HCT116 (cell line): Measurements from ENCODE around the gene KLK1. TPM values are rescaled to one million over a fixed set of nuclear protein-coding genes. Genes with fewer than 3 reads are reported as not detected.
A peak's percentile ranks its signal among the peaks of the same experiment; 100 is the strongest.

Experiments used
- ATAC-seq: fragments of 200-7000 bp; cut with Tn5 transposase; 2 replicates; pipeline ENCODE4 v1.9.1; 2020; ENCODE audit warnings: mild to moderate bottlenecking, moderate library complexity
- Bru-seq: library from RNA; stranded (reverse); fragments of 400-500 nt; gene quantifications from one replicate; lab custom pipeline; 2021; lab: Mats Ljungman, UMichigan
- BruChase-seq, 2 experiments: library from RNA; stranded (reverse); fragments of 400-500 nt; gene quantifications; one replicate each; lab custom pipeline; 2021; lab: Mats Ljungman, UMichigan
- BruUV-seq: library from RNA; stranded (reverse); fragments of 400-500 nt; replicated peaks from 2 replicates; lab custom pipeline; 2021; lab: Mats Ljungman, UMichigan
- CTCF ChIA-PET: fragments of 300-600 bp; sonication (Branson Sonifier 250); formaldehyde crosslinking; loops from one replicate; lab custom pipeline; 2021; ENCODE audit warnings: antibody characterized with exemption; lab: Charles Lee
- POLR2A ChIA-PET: fragments of 300-600, 350-600 bp; sonication (Branson Sonifier 250); formaldehyde crosslinking; loops from one replicate; lab custom pipeline; 2021; ENCODE audit warnings: antibody characterized with exemption; lab: Charles Lee
- RAD21 ChIA-PET, 2 experiments: fragments of 300-600 bp; sonication (Branson Sonifier 250); formaldehyde crosslinking; loops; one replicate each; lab custom pipeline; 2023; ENCODE audit warnings: low total read pairs in 2 of 2; ENCODE audit not compliant: uncharacterized antibody in 2 of 2, unreplicated experiment in 2 of 2, low non-redundant PET in 1 of 2; lab: Charles Lee
- DNase-seq: peaks from one replicate; pipeline ENCODE4 v3.0.0-alpha.2; 2010; ENCODE audit warnings: low read depth, low spot score
- H2AFZ ChIP-seq: fragments of 200-600 bp; shearing (Covaris generic), sonication (generic); 2 replicates; pipeline ENCODE4 v1.6.1; 2017; ENCODE audit warnings: low read depth, mixed run types, mixed read lengths, antibody characterized with exemption, low read length; ENCODE audit not compliant: poor library complexity, severe bottlenecking
- H3K27ac ChIP-seq: 2 replicates; pipeline ENCODE4 v1.5.1; 2012; ENCODE audit warnings: low read depth, low read length
- H3K27me3 ChIP-seq: fragments of 200-600 bp; sonication (generic); 2 replicates; pipeline ENCODE4 v1.6.1; 2016; ENCODE audit warnings: mixed run types, low read length, mixed read lengths; ENCODE audit not compliant: insufficient read depth
- H3K36me3 ChIP-seq, 2 experiments: fragments of 200-500 bp in 1 of 2; fragments of 200-600 bp in 1 of 2; sonication (Bioruptor generic) in 1 of 2; sonication (generic) in 1 of 2; 2 replicates each; pipeline versions ENCODE4 v1.5.1 to v1.6.1; 2014 to 2016; ENCODE audit warnings: low read length in 2 of 2, inconsistent platforms in 1 of 2, mixed read lengths in 1 of 2, mixed run types in 1 of 2; ENCODE audit not compliant: insufficient read depth in 2 of 2, control insufficient read depth in 1 of 2
- H3K4me1 ChIP-seq, 2 experiments: fragments of 200-600 bp in 1 of 2; sonication (generic) in 1 of 2; 2 replicates each; pipeline versions ENCODE4 v1.5.1 to v1.6.1; 2012 to 2017; ENCODE audit warnings: low read length in 2 of 2, inconsistent platforms in 1 of 2, mild to moderate bottlenecking in 1 of 2, mixed read lengths in 1 of 2, mixed run types in 1 of 2, moderate library complexity in 1 of 2; ENCODE audit not compliant: insufficient read depth in 2 of 2, control insufficient read depth in 1 of 2
- H3K4me2 ChIP-seq: fragments of 200-600 bp; sonication (generic); 2 replicates; pipeline ENCODE4 v1.6.1; 2017; ENCODE audit warnings: mixed run types, low read length, mixed read lengths
- H3K4me3 ChIP-seq, 2 experiments: fragments of 200-600 bp in 1 of 2; sonication (generic) in 1 of 2; replicated peaks in 1 of 2; 2 replicates each; pipeline ENCODE4 v1.5.1; 2011 to 2016; ENCODE audit warnings: low read length in 2 of 2, control low read depth in 1 of 2, low read depth in 1 of 2, mild to moderate bottlenecking in 1 of 2, mixed read lengths in 1 of 2, mixed run types in 1 of 2
- H3K79me2 ChIP-seq: fragments of 200-600 bp; sonication (generic); 2 replicates; pipeline ENCODE4 v1.6.1; 2017; ENCODE audit warnings: mild to moderate bottlenecking, mixed run types, low read length, moderate library complexity, mixed read lengths; ENCODE audit not compliant: insufficient read depth
- H3K9ac ChIP-seq: fragments of 200-600 bp; sonication (generic); 2 replicates; pipeline ENCODE4 v1.6.1; 2016; ENCODE audit warnings: low read length, mixed read lengths
- H3K9me2 ChIP-seq: fragments of 200-600 bp; sonication (generic), shearing (Covaris generic); 2 replicates; pipeline ENCODE4 v1.6.1; 2017; ENCODE audit warnings: mixed run types, mild to moderate bottlenecking, moderate library complexity; ENCODE audit not compliant: insufficient read depth
- H3K9me3 ChIP-seq, 2 experiments: fragments of 200-500 bp in 1 of 2; fragments of 200-600 bp in 1 of 2; sonication (Bioruptor generic) in 1 of 2; sonication (generic) in 1 of 2; 2 replicates each; pipeline ENCODE4 v1.6.1; 2014 to 2017; ENCODE audit warnings: low read length in 2 of 2, mixed read lengths in 2 of 2, inconsistent platforms in 1 of 2, low read depth in 1 of 2, mild to moderate bottlenecking in 1 of 2, mixed run types in 1 of 2, moderate library complexity in 1 of 2; ENCODE audit not compliant: control insufficient read depth in 1 of 2, insufficient read depth in 1 of 2
- H4K20me1 ChIP-seq: fragments of 200-600 bp; sonication (generic), shearing (Covaris generic); 2 replicates; pipeline ENCODE4 v1.6.1; 2017; ENCODE audit warnings: mixed run types, mild to moderate bottlenecking, moderate library complexity; ENCODE audit not compliant: insufficient read depth
- CBX3 ChIP-seq: IDR thresholded peaks from 2 replicates; pipeline ENCODE4 v1.6.1; 2012; ENCODE audit warnings: low read depth
- EGR1 ChIP-seq: IDR thresholded peaks from 2 replicates; pipeline ENCODE4 v1.6.1; 2012; ENCODE audit warnings: low read depth
- ELF1 ChIP-seq: IDR thresholded peaks from 2 replicates; pipeline ENCODE4 v1.6.1; 2012; ENCODE audit warnings: low read depth, borderline replicate concordance
- EZH2 ChIP-seq: fragments of 200-600 bp; sonication (generic); IDR thresholded peaks from 2 replicates; pipeline ENCODE4 v1.6.1; 2017; ENCODE audit warnings: antibody characterized with exemption, mixed run types
- FOSL1 ChIP-seq: IDR thresholded peaks from 2 replicates; pipeline ENCODE4 v1.6.1; 2012; ENCODE audit warnings: low read depth
- intact Hi-C: fragments of 100-400 bp; cut with micrococcal nuclease; formaldehyde crosslinking; loops from 2 replicates; pipeline ENCODE4 v1.10.0; 2022
- long read RNA-seq: library from polyadenylated mRNA; unstranded; transcript quantifications from one replicate; pipeline ENCODE4 v2.0.0, GENCODE V29; 2021; ENCODE audit not compliant: unreplicated experiment
- polyA plus RNA-seq: library from polyadenylated mRNA; unstranded; fragments of >200 nt; gene quantifications from 2 replicates; pipeline ENCODE4 v1.2.1, GENCODE V29; 2012; ENCODE audit warnings: missing spikeins
- total RNA-seq: library from RNA; stranded (reverse); gene quantifications from one replicate; pipeline ENCODE4 v1.2.1, GENCODE V29; 2021; ENCODE audit not compliant: unreplicated experiment
- TF ChIP-seq, protein P1 (sequence below): IDR thresholded peaks from 2 replicates; pipeline ENCODE4 v1.6.1; 2012; ENCODE audit warnings: low read depth

The KLK1 gene
- total RNA-seq (3.3 TPM), Bru-seq, nascent RNA (percentile 34 among the genes with signal in this experiment), BruChase-seq, experiment 1, labeled RNA remaining after a 6-hour chase (percentile 22 among the genes with signal in this experiment), BruChase-seq, experiment 2, labeled RNA remaining after a 2-hour chase (percentile 24 among the genes with signal in this experiment)
- polyA plus RNA-seq = 4.4 and 4.9 TPM in 2 replicates
- long read RNA-seq = 0 reads

DNA sequence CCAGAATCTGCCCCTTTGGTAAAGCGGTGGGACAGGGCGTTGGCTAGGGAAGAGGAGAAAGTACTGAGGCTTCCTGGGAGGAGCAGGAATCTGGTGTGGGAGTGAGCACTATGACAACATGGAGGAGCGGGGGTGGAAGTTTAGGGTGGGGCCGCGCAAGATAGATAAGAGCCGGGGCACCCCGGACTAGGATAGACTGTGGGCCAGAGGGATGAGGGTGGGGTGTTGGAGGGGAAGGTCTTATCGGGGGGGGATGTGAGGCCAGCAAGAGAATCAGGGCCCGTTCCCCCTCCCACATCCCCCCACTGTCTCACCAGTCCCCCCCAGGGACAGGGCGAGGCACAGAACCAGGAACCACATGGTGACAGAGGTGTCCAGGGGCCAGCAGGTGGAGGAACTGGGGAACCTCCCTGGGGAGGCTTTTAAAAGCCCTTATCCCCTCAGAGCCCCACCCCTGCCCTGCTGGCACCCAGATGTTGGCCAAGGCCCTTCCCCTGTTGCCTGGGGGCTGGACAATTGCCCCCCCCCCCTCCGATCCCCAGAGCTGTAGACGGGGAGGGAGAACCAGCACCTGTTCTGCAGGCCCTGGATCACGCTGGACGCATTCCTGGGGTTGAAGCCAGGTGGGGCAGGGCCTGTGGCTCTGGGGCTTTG is at the start of gene KLK1:
KLK1 (minus strand) TSS at position 399 of the 654 bp plus-strand sequence; CDS start at position 360, 39 bp downstream.
- intact Hi-C loops = no loop called here
- no peaks in the 10 kb centered on the region for H3K79me2 ChIP-seq
- TF ChIP-seq, protein P1, sequence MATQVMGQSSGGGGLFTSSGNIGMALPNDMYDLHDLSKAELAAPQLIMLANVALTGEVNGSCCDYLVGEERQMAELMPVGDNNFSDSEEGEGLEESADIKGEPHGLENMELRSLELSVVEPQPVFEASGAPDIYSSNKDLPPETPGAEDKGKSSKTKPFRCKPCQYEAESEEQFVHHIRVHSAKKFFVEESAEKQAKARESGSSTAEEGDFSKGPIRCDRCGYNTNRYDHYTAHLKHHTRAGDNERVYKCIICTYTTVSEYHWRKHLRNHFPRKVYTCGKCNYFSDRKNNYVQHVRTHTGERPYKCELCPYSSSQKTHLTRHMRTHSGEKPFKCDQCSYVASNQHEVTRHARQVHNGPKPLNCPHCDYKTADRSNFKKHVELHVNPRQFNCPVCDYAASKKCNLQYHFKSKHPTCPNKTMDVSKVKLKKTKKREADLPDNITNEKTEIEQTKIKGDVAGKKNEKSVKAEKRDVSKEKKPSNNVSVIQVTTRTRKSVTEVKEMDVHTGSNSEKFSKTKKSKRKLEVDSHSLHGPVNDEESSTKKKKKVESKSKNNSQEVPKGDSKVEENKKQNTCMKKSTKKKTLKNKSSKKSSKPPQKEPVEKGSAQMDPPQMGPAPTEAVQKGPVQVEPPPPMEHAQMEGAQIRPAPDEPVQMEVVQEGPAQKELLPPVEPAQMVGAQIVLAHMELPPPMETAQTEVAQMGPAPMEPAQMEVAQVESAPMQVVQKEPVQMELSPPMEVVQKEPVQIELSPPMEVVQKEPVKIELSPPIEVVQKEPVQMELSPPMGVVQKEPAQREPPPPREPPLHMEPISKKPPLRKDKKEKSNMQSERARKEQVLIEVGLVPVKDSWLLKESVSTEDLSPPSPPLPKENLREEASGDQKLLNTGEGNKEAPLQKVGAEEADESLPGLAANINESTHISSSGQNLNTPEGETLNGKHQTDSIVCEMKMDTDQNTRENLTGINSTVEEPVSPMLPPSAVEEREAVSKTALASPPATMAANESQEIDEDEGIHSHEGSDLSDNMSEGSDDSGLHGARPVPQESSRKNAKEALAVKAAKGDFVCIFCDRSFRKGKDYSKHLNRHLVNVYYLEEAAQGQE = no peak
- TF ChIP-seq FOSL1 = no peak
- TF ChIP-seq EZH2 = no peak
- no peak for TF ChIP-seq ELF1
- no peak for TF ChIP-seq CBX3
- TF ChIP-seq EGR1 = no peak
- ATAC-seq (no peak), DNase-seq (no peak)
- RAD21 ChIA-PET = no interaction called here
- H4K20me1 ChIP-seq = no peaks in the 10 kb centered on the region
- BruUV-seq = no TSS peak
- H3K4me1 ChIP-seq = peaks cover 17 to 37% of the 10 kb centered on the region in 2 experiments
- POLR2A ChIA-PET = interaction anchor here (1.4 kb wide), 1 partner anchor 13 kb away, joined by 3 read pairs; no protein-coding TSS in a partner anchor
- H3K9me3 ChIP-seq = no peaks in the 10 kb centered on the region; a peak in 1 of 4 replicates
- no peaks in the 10 kb centered on the region for H3K9me2 ChIP-seq
- CTCF ChIA-PET = no interaction called here
- H3K36me3 ChIP-seq = no peaks in the 10 kb centered on the region
- H3K27ac ChIP-seq = no peak within 1 kb of the TSS
- H3K4me2 ChIP-seq = peak within 1 kb of the TSS; percentile 23; the same call in 1 of the 2 replicates
- H3K4me3 ChIP-seq = no peak within 1 kb of the TSS
- H3K9ac ChIP-seq = no peak within 1 kb of the TSS
- H3K27me3 ChIP-seq = no peaks in the 10 kb centered on the region
- no peak within 1 kb of the TSS for H2AFZ ChIP-seq
